ENCODE data around the gene GPBP1. TPM values are rescaled to one million over a fixed set of nuclear protein-coding genes. Genes with fewer than 3 reads are reported as not detected.
A peak's percentile ranks its signal among the peaks of the same experiment; 100 is the strongest.

The GPBP1 gene
- polyA plus RNA-seq, 3 donors = 23.2 to 43.7 (median 30.9) TPM

- H2AFZ ChIP-seq (ENCODE audit: insufficient read depth, low read depth, low read length, poor library complexity, severe bottlenecking) = no peak overlapping the region
- peak overlapping the region; percentile 90 for H3K4me2 ChIP-seq (replicated peaks; ENCODE audit: extremely low read depth, low read length, poor library complexity, severe bottlenecking)
- H3K4me1 ChIP-seq (ENCODE audit: control insufficient read depth in 1 of 2, insufficient read depth in 2 of 2, low read length in 2 of 2) = peaks cover 60 to 74% of the 10 kb centered on the region in 2 donors
- H3K27me3 Mint-ChIP-seq (ENCODE audit: low read depth in 3 of 3) = peaks cover 0 to 2% (median 0%) of the 10 kb centered on the region in 3 donors
- H3K4me3 Mint-ChIP-seq = peak overlapping the region; percentile 60 to 84
- H3K27me3 ChIP-seq (ENCODE audit: control insufficient read depth in 2 of 2, insufficient read depth in 2 of 2, low read length in 2 of 2) = no peaks in the 10 kb centered on the region
- H3K27ac Mint-ChIP-seq = peak overlapping the region; percentile 81 to 93 (median 90)
- no peaks in the 10 kb centered on the region for H3K9me3 ChIP-seq (replicated peaks in 1 of 2; ENCODE audit: control insufficient read depth in 1 of 2, insufficient read depth in 1 of 2, low read length in 2 of 2)
- DNase-seq = peak in 2 of 3 donors; percentile 12 to 19
- H3K79me2 ChIP-seq (ENCODE audit: insufficient read depth, low read length) = peaks cover 100% of the 10 kb centered on the region
- peak overlapping the region; percentile 16 for H3K9ac ChIP-seq (ENCODE audit: insufficient read depth, low read length, poor library complexity, severe bottlenecking)
- intact Hi-C loops (cut with micrococcal nuclease) = loop anchor here in 1 of 2 donors (10.0 kb wide), 2 partner anchors 765 to 1185 kb away; partner anchors contain the start of gene IL6ST
- peaks cover 4 to 20% of the 10 kb centered on the region in 2 donors for H3K36me3 ChIP-seq (replicated peaks in 1 of 2; ENCODE audit: control insufficient read depth in 1 of 2, insufficient read depth in 2 of 2, low read length in 2 of 2)
- peak overlapping the region in 2 of 3 experiments; percentile 2 to 93 for H3K4me3 ChIP-seq (replicated peaks in 1 of 3; ENCODE audit: low read depth in 2 of 3, low read length in 3 of 3)
- peaks cover 67% of the 10 kb centered on the region for H3K4me1 Mint-ChIP-seq
- WGBS (ENCODE audit: insufficient coverage) = 43% methylated on average over 3 of the region's 12 CpGs
- no peak for TF ChIP-seq CTCF (IDR thresholded peaks at IDR 0.05)
- H3K27ac ChIP-seq (ENCODE audit: low read depth in 1 of 2, low read length in 2 of 2) = peak overlapping the region; percentile 66 to 72
- H3K36me3 Mint-ChIP-seq = peaks cover 27 to 50% of the 10 kb centered on the region in 2 donors
- peaks cover 4 to 10% (median 5%) of the 10 kb centered on the region in 7 donors for H3K9me3 Mint-ChIP-seq
- H4K20me1 ChIP-seq (ENCODE audit: insufficient read depth, low read length) = peaks cover 88% of the 10 kb centered on the region
These were observed 5.7 kb downstream of the GPBP1 start for GRCh38 chr5:57179262-57180200.

GRCh38 chr5:57181154-57181553 is 7.3 kb downstream of the GPBP1 start:
- Mint-ChIP-seq H3K9me3 (peaks cover 4 to 10% (median 5%) of the 10 kb centered on the region in 7 donors), H3K4me1 (peaks cover 69% of the 10 kb centered on the region), H3K27me3 (ENCODE audit: low read depth in 3 of 3) (peaks cover 0 to 2% (median 0%) of the 10 kb centered on the region in 3 donors), H3K4me3 (no peak overlapping the region), H3K36me3 (peaks cover 28 to 56% of the 10 kb centered on the region in 2 donors), H3K27ac (peak overlapping the region in 6 of 7 donors; percentile 25 to 83 (median 72))
- Histone ChIP-seq H3K79me2 (ENCODE audit: insufficient read depth, low read length) (peaks cover 100% of the 10 kb centered on the region), H4K20me1 (ENCODE audit: insufficient read depth, low read length) (peaks cover 99% of the 10 kb centered on the region), H2AFZ (ENCODE audit: insufficient read depth, low read depth, low read length, poor library complexity, severe bottlenecking) (no peak overlapping the region), H3K27me3 (ENCODE audit: control insufficient read depth in 2 of 2, insufficient read depth in 2 of 2, low read length in 2 of 2) (no peaks in the 10 kb centered on the region), H3K27ac (ENCODE audit: low read depth in 1 of 2, low read length in 2 of 2) (peak overlapping the region in 1 of 2 donors; percentile 41), H3K9ac (ENCODE audit: insufficient read depth, low read length, poor library complexity, severe bottlenecking) (no peak overlapping the region), H3K4me1 (ENCODE audit: control insufficient read depth in 1 of 2, insufficient read depth in 2 of 2, low read length in 2 of 2) (peaks cover 60 to 76% of the 10 kb centered on the region in 2 donors), H3K4me2 (replicated peaks; ENCODE audit: extremely low read depth, low read length, poor library complexity, severe bottlenecking) (no peak overlapping the region), H3K4me3 (replicated peaks in 1 of 3; ENCODE audit: low read depth in 2 of 3, low read length in 3 of 3) (no peak overlapping the region), H3K36me3 (replicated peaks in 1 of 2; ENCODE audit: control insufficient read depth in 1 of 2, insufficient read depth in 2 of 2, low read length in 2 of 2) (peaks cover 4 to 21% of the 10 kb centered on the region in 2 donors), H3K9me3 (replicated peaks in 1 of 2; ENCODE audit: control insufficient read depth in 1 of 2, insufficient read depth in 1 of 2, low read length in 2 of 2) (no peaks in the 10 kb centered on the region)
- DNase-seq = no peak
- WGBS (ENCODE audit: insufficient coverage) = 47% methylated on average over 2 of the region's 10 CpGs
- intact Hi-C loops (cut with micrococcal nuclease) = no loop called here
- TF ChIP-seq CTCF (IDR thresholded peaks at IDR 0.05) = no peak

Data from CD14-positive monocyte (primary cell).